T-helper 1 cell treated with Interleukin-12 subunit alpha and Interleukin-12 subunit beta and Interleukin-4 antibody, amounts not matched to agents 30 μg/mL and 1 μg/mL, for 36 hours (primary cell): ENCODE results near the gene FCRLB.
"Not testable (repeated sequence)": the region's sequence is repeated elsewhere in the genome, so short reads cannot be mapped to it uniquely, and the experiment has no call there.

ENCODE experiments used
- H3K27ac Mint-ChIP-seq: one replicate; pipeline ENCODE4 v1.8.0; 2021; ENCODE audit warnings: mild to moderate bottlenecking, mixed read lengths
- H3K27me3 Mint-ChIP-seq: one replicate; pipeline ENCODE4 v1.8.0; 2021; ENCODE audit warnings: low read depth, mixed read lengths
- H3K36me3 Mint-ChIP-seq: one replicate; pipeline ENCODE4 v1.8.0; 2021; ENCODE audit warnings: low read depth, mixed read lengths
- H3K4me1 Mint-ChIP-seq: one replicate; pipeline ENCODE4 v1.8.0; 2021; ENCODE audit warnings: low read depth, mixed read lengths
- H3K4me3 Mint-ChIP-seq: one replicate; pipeline ENCODE4 v1.8.0; 2021; ENCODE audit warnings: mild to moderate bottlenecking, moderate library complexity, mixed read lengths
- H3K9me3 Mint-ChIP-seq: one replicate; pipeline ENCODE4 v1.8.0; 2021; ENCODE audit warnings: mixed read lengths

FCRLB gene

GRCh38 chr1:161720956-161721737 lies at the start of gene FCRLB:
Gene FCRLB, plus strand, starts transcription at chr1:161721544. Its CDS starts 1,129 bp downstream, at chr1:161722673.
- H3K27ac Mint-ChIP-seq: no peak within 1 kb of the TSS
- peaks cover 84% of the 10 kb centered on the region for H3K27me3 Mint-ChIP-seq
- peaks cover 15% of the 10 kb centered on the region for H3K4me1 Mint-ChIP-seq
- no peaks in the 10 kb centered on the region for H3K9me3 Mint-ChIP-seq
- no peaks in the 10 kb centered on the region for H3K36me3 Mint-ChIP-seq
- no peak within 1 kb of the TSS for H3K4me3 Mint-ChIP-seq

GRCh38 chr1:161673437-161673836 lies 47.9 kb upstream of the FCRLB start:
- not testable (repeated sequence) for H3K9me3 Mint-ChIP-seq, H3K4me3 Mint-ChIP-seq, H3K27ac Mint-ChIP-seq, H3K4me1 Mint-ChIP-seq, H3K27me3 Mint-ChIP-seq, H3K36me3 Mint-ChIP-seq

- H3K36me3 Mint-ChIP-seq, H3K4me3 Mint-ChIP-seq, H3K9me3 Mint-ChIP-seq, H3K4me1 Mint-ChIP-seq, H3K27ac Mint-ChIP-seq, H3K27me3 Mint-ChIP-seq: not testable (repeated sequence)
These were observed 46.9 kb upstream of the FCRLB start for GRCh38 chr1:161674447-161674846.

GRCh38 chr1:161674908-161675307 lies 46.4 kb upstream of the FCRLB start:
- not testable (repeated sequence) for H3K27me3 Mint-ChIP-seq, H3K4me1 Mint-ChIP-seq, H3K9me3 Mint-ChIP-seq, H3K4me3 Mint-ChIP-seq, H3K27ac Mint-ChIP-seq, H3K36me3 Mint-ChIP-seq

- Mint-ChIP-seq H3K4me3 (no peak overlapping the region), H3K9me3 (no peaks in the 10 kb centered on the region), H3K36me3 (no peaks in the 10 kb centered on the region), H3K27ac (no peak overlapping the region), H3K4me1 (no peaks in the 10 kb centered on the region), H3K27me3 (peaks cover 7% of the 10 kb centered on the region)
These were observed 44.9 kb upstream of the FCRLB start for GRCh38 chr1:161676441-161676840.

GRCh38 chr1:161676958-161677689 lies 44.2 kb upstream of the FCRLB start:
- H3K4me1 Mint-ChIP-seq: no peaks in the 10 kb centered on the region
- H3K9me3 Mint-ChIP-seq: no peaks in the 10 kb centered on the region
- no peak overlapping the region for H3K4me3 Mint-ChIP-seq
- H3K27ac Mint-ChIP-seq: no peak overlapping the region
- peaks cover 12% of the 10 kb centered on the region for H3K27me3 Mint-ChIP-seq
- H3K36me3 Mint-ChIP-seq: no peaks in the 10 kb centered on the region

GRCh38 chr1:161678500-161678899 lies 42.8 kb upstream of the FCRLB start:
- Mint-ChIP-seq H3K27me3 (peaks cover 25% of the 10 kb centered on the region), H3K27ac (no peak overlapping the region), H3K9me3 (no peaks in the 10 kb centered on the region), H3K4me1 (no peaks in the 10 kb centered on the region), H3K36me3 (no peaks in the 10 kb centered on the region), H3K4me3 (no peak overlapping the region)

GRCh38 chr1:161681879-161682278 lies 39.5 kb upstream of the FCRLB start:
- no peaks in the 10 kb centered on the region for H3K36me3 Mint-ChIP-seq
- H3K9me3 Mint-ChIP-seq: no peaks in the 10 kb centered on the region
- no peak overlapping the region for H3K4me3 Mint-ChIP-seq
- H3K4me1 Mint-ChIP-seq: no peaks in the 10 kb centered on the region
- peaks cover 50% of the 10 kb centered on the region for H3K27me3 Mint-ChIP-seq
- no peak overlapping the region for H3K27ac Mint-ChIP-seq

GRCh38 chr1:161688946-161689345 lies 32.4 kb upstream of the FCRLB start:
- H3K4me3 Mint-ChIP-seq: no peak overlapping the region
- no peaks in the 10 kb centered on the region for H3K9me3 Mint-ChIP-seq
- H3K4me1 Mint-ChIP-seq: no peaks in the 10 kb centered on the region
- H3K36me3 Mint-ChIP-seq: no peaks in the 10 kb centered on the region
- no peak overlapping the region for H3K27ac Mint-ChIP-seq
- H3K27me3 Mint-ChIP-seq: peaks cover 42% of the 10 kb centered on the region

GRCh38 chr1:161691846-161692245 lies 29.5 kb upstream of the FCRLB start:
- peaks cover 46% of the 10 kb centered on the region for H3K27me3 Mint-ChIP-seq
- H3K27ac Mint-ChIP-seq: no peak overlapping the region
- no peak overlapping the region for H3K4me3 Mint-ChIP-seq
- H3K4me1 Mint-ChIP-seq: no peaks in the 10 kb centered on the region
- no peaks in the 10 kb centered on the region for H3K9me3 Mint-ChIP-seq
- H3K36me3 Mint-ChIP-seq: no peaks in the 10 kb centered on the region

- not testable (repeated sequence) for H3K9me3 Mint-ChIP-seq, H3K4me1 Mint-ChIP-seq, H3K27ac Mint-ChIP-seq, H3K4me3 Mint-ChIP-seq, H3K36me3 Mint-ChIP-seq
- H3K27me3 Mint-ChIP-seq: peaks cover 58% of the 10 kb centered on the region
These were observed 28.2 kb upstream of the FCRLB start for GRCh38 chr1:161693020-161693712.

- not testable (repeated sequence) for H3K27ac Mint-ChIP-seq, H3K4me1 Mint-ChIP-seq, H3K36me3 Mint-ChIP-seq, H3K4me3 Mint-ChIP-seq, H3K9me3 Mint-ChIP-seq
- H3K27me3 Mint-ChIP-seq: peaks cover 64% of the 10 kb centered on the region
These were observed 23.0 kb upstream of the FCRLB start for GRCh38 chr1:161698302-161698701.

GRCh38 chr1:161702250-161702649 lies 19.1 kb upstream of the FCRLB start:
- peaks cover 37% of the 10 kb centered on the region for H3K27me3 Mint-ChIP-seq
- H3K4me1 Mint-ChIP-seq: no peaks in the 10 kb centered on the region
- H3K4me3 Mint-ChIP-seq: no peak overlapping the region
- no peaks in the 10 kb centered on the region for H3K36me3 Mint-ChIP-seq
- no peaks in the 10 kb centered on the region for H3K9me3 Mint-ChIP-seq
- no peak overlapping the region for H3K27ac Mint-ChIP-seq

GRCh38 chr1:161705537-161705936 lies 15.8 kb upstream of the FCRLB start:
- H3K4me3 Mint-ChIP-seq: no peak overlapping the region
- no peaks in the 10 kb centered on the region for H3K4me1 Mint-ChIP-seq

GRCh38 chr1:161706113-161706481 lies 15.2 kb upstream of the FCRLB start:
- Mint-ChIP-seq H3K9me3 (no peaks in the 10 kb centered on the region), H3K4me1 (no peaks in the 10 kb centered on the region), H3K27ac (no peak overlapping the region), H3K36me3 (no peaks in the 10 kb centered on the region), H3K27me3 (peaks cover 22% of the 10 kb centered on the region), H3K4me3 (no peak overlapping the region)

More at GRCh38 chr1:161705537-161705936, 15.8 kb upstream of the FCRLB start:
- Mint-ChIP-seq H3K36me3 (no peaks in the 10 kb centered on the region), H3K9me3 (no peaks in the 10 kb centered on the region), H3K27ac (no peak overlapping the region), H3K27me3 (peaks cover 22% of the 10 kb centered on the region)
